HG03066 (cell line): ENCODE data around the gene BRCA1.
"Not testable (repeated sequence)": the region's sequence is repeated elsewhere in the genome, so short reads cannot be mapped to it uniquely, and the experiment has no call there.

Experiments
- ATAC-seq: cut with Tn5 transposase; IDR thresholded peaks from one replicate; pipeline ENCODE4 v1.9.1; 2021; ENCODE audit warnings: low read depth; ENCODE audit not compliant: unreplicated experiment

The BRCA1 gene

DNA sequence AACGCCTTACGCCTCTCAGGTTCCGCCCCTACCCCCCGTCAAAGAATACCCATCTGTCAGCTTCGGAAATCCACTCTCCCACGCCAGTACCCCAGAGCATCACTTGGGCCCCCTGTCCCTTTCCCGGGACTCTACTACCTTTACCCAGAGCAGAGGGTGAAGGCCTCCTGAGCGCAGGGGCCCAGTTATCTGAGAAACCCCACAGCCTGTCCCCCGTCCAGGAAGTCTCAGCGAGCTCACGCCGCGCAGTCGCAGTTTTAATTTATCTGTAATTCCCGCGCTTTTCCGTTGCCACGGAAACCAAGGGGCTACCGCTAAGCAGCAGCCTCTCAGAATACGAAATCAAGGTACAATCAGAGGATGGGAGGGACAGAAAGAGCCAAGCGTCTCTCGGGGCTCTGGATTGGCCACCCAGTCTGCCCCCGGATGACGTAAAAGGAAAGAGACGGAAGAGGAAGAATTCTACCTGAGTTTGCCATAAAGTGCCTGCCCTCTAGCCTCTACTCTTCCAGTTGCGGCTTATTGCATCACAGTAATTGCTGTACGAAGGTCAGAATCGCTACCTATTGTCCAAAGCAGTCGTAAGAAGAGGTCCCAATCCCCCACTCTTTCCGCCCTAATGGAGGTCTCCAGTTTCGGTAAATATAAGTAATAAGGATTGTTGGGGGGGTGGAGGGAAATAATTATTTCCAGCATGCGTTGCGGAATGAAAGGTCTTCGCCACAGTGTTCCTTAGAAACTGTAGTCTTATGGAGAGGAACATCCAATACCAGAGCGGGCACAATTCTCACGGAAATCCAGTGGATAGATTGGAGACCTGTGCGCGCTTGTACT lies at the start of gene BRCA1:
TSS of gene BRCA1 (minus strand) at position 232 of the 834 bp plus-strand sequence. CDS start 1,268 bp downstream, outside the sequence.
- peak; percentile 93 for ATAC-seq

DNA sequence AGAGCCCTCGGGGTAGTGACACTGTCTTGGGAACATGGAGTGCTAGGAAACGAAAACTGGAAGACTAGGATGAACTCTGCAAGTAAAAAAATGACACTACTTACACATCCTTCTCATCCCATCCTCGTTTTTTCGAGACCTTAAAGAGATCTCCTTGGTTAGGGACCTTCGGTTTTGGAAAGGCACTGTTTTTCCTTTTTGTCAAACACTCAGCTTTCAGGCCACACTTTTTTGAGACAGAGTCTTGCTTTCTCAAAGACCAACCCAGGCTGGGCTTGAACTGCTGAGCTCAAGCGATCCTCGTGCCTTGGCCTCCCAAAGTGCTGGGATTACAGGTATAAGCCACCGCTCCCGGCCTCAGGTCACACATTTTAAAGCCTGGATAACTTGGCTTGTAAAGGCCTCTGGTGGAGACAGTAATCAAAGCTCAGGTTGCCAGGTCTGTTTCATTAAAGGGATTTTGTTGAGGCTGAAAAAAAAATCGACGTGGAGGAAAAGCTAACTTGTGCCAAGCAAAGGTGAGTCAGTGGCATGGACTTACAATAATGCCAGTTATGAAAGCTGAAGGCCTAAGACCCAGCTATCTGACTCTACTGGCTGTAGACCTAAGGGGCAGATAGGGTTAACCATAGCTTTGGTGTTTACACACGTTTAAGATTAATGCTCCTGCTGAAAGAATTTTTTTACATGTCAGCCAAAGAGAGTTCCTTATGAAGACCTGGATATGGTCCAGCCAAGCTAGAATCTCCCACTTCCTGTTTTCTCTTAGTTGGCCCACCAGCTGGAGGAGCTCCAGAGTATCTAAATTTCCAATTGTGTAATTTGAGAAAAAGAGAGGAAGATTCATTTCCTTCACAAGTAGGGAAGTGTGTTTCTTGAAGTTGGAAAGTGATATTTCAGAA lies 46.7 kb upstream of the BRCA1 start:
- ATAC-seq: no peak

DNA sequence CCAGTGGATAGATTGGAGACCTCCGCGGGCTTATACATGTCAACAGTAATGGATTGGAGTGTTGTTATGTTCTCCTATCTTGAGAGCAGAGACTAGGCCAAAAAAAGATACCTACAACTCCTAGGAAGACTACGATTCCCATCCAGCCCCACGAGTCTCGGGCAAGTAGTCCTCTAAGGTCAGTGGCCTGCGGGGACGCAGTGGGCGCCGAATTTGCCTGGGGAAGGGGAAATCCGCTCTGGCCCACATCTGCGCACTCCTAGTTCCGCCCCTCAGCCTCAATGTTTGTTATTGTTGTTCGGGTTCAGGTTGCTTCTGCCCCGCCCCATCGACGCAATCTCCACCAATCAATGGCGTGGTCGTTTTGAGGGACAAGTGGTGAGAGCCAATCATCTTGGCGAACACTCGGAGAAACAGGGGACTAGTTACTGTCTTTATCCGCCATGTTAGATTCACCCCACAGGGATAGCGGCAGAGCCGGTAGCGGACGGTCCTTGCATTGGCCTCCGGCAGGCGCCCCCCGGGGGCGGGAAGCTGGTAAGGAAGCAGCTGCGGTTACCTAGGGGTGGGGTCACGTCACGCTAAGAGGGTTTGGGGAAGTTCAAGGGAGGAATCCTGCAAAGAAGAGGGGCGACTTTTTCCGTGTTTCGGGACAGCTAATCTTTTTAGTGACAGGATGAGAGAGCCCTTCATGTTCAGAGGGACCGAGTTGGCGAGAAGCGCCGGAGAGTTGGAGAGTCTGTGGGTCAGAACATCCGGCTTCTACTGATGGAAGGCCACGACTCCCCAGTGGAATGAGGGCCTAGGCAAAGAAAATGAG lies 45.8 kb upstream of the BRCA1 start, which contains the start of gene NBR1:
TSS of gene NBR1 (plus strand) at position 449 of the 820 bp plus-strand sequence. CDS start 4,586 bp downstream, outside the sequence.
- ATAC-seq: peak; percentile 75

DNA sequence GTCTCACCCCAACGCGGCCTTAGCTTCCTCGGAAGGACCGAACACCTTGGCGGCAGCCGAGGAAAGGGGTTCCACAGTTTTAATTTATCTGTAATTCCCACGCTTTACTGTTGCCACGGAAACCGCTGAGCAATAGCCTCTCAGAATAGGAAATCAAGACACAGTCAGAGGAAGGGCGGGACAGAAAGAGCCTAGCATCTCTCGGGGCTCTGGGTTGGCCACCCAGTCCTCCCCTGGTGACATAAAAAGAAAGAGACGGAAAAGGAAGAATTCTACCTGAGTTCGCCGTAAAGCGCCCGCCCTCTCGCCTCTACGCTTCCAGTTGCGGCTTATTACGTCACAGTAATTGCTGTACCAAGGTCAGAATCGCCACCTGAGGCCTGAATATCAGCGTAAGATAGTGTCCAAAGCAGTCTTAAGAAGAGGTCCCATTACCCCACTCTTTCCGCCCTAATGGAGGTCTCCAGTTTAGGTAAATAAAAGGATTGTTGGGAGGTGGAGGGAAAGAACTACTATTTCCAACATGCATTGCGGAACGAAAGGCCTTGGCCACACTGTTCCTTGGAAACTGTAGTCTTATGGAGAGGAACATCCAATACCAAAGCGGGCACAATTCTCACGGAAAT lies 45.1 kb upstream of the BRCA1 start:
- peak; percentile 69 for ATAC-seq

DNA sequence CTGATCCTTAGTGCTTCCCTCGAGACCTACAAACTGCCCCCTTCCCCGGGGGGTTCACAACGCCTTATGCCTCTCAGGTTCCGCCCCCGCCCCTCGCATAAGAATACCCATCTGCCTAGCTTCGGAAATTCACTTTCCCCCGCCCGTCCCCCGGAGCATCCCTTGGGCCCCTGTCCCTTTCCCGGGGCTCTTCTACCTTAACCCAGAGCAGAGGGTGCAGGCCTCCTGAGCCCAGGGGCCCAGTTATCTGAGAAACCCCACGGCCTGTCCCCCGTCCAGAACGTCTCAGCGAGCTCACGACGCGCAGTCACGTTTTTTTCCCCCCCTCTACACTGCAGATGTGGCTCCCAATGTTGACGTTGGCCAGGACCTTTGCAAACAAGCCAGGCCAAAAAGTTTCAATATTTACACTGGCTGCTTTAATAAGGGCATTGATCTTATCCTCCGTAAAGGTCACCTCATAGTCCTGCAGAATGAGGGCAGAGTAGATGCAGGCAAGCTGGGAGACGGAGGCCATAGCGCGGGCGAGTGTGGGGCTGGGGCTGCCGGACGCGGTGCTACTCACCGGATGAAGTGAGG lies 44.5 kb upstream of the BRCA1 start:
- peak; percentile 14 for ATAC-seq

DNA sequence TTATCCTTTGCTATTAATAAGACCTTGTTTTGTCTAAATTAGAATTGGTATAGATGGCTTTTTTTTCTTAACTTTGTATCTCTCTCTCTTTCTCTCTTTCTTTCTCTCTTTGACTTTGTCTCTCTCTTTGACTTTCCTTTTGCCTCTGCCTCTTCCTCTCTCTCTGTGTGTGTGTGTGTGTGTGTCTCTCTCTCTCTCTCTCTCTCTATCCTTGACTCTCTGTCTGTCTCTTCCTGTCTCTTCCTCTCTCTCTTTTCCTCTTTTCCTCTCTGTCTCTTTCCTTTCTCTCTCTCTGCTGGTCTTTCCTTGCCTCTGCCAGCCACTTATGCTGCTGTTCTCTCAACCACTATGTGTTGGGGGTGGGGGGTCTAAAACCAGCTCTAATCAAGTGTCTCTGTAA lies 40.8 kb upstream of the BRCA1 start:
- ATAC-seq: not testable (repeated sequence)

DNA sequence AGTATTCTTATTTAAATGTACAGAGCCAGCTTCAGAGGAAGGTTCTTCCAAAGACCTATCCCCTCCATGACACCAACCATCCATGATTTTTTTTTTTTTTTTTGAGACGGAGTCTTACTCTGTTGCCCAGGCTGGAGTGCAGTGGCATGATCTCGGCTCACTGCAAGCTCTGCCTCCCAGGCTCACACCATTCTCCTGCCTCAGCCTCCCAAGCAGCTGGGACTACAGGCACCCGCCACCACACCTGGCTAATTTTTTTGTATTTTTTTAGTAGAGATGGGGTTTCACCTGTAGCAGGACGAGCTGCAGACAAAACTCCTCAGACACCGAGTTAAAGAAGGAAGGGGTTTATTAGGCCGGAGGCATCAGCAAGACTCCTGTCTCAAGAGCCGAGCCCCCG lies 34.8 kb upstream of the BRCA1 start:
- not testable (repeated sequence) for ATAC-seq

DNA sequence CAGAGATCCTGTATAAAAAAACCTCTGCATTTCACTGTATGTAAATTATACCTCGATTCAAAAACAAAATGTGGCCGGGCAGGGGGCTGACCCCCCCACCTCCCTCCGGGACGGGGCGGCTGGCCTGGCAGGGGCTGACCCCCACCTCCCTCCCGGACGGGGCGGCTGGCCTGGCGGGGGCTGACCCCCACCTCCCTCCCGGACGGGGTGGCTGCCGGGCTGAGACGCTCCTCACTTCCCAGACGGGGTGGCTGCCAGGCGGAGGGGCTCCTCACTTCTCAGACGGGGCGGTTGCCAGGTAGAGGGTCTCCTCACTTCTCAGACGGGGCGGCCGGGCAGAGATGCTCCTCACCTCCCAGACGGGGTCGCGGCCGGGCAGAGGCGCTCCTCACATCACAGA lies 34.1 kb upstream of the BRCA1 start:
- not testable (repeated sequence) for ATAC-seq

DNA sequence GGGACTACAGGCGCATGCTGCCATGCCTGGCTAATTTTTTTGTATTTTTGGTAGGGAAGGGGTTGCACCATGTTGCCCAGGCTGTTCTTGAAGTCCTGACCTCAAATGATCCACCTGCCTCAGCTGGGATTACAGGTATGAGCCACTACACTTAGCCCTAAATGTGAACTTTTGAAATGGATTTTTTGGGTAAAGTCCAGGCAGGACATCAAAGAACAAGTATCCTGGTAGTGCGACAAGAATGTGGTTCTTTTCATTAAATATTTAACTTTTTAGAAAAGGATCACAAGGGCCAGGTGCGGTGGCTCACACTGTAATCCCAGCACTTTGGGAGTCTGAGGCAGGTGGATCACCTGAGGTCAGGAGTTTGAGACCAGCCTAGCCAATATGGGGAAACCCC lies 30.5 kb upstream of the BRCA1 start:
- ATAC-seq: no peak

DNA sequence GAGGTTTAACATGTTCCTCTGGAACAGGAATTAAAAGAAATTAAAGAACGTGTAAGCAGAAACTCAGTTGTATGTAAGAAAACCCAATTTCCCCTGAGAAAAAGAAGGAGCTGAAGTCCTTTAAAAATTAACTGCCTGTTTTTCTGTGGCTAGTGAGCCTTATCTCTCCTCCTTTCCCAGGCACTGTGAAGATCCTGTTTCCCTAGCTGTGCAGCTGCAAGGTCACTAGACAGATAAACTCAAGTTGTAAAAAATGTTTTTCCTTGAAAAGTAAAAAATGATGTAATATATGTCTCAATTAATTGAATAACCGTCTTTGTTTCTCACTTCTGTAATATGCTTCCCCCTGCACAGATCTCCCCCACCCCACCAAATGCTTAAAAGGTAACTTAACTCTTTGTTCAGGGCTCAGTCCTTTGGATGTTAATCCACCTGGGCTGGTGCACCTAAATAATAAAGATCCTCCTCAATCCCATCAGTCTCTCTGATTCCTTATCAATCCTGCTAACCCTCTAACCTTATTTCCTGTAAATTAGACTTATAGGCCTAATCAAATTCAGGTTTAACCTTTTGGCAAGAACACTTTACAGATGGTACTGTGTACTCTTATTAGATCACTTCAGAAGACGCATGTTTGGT lies 28.2 kb upstream of the BRCA1 start:
- not testable (repeated sequence) for ATAC-seq

DNA sequence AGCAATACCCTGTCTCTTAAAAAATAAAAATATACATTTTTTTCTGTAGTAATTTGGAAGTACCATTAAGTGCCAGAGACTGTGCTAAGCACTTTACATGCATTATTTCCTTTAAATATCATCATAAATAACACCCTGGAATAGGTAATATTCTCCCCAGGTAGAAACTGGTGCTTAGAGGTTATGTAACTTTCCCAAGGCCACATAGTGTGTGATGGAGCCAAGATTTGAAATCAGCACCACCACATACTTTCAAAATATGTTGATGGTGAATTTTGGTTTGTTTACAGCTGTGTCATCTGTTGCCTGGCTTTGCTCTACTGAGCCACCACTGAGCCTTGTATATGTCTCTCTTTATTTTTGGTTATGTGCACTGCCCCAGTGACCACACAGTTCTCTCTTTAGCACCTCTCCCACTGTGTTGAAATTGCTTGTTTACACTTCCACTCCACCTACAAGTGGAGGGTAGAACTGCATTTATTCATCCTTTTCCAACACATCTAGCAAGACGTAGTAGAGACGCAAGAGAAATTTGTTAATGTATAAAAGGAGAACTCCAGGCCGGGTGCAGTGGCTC lies 26.8 kb upstream of the BRCA1 start:
- no peak for ATAC-seq

DNA sequence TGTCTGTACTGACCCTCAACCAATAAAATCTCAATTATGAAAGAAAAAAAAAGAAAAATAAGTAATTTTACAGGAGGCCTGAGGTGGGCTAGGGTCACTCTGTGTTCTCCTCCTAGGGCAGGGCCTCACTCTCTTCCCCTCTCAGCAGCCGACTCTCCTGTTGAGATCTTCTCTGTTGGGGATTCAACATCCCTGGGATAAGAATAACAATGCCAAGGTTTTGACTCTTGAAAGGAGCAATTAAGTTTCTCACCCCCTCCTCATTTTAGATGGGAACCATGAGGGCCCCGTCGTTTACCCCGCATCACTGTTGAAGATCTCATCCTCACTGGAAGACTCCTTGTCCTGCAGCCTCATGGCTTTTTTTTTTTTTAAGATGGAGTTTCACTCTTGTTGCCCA lies 21.5 kb upstream of the BRCA1 start:
- no peak for ATAC-seq

DNA sequence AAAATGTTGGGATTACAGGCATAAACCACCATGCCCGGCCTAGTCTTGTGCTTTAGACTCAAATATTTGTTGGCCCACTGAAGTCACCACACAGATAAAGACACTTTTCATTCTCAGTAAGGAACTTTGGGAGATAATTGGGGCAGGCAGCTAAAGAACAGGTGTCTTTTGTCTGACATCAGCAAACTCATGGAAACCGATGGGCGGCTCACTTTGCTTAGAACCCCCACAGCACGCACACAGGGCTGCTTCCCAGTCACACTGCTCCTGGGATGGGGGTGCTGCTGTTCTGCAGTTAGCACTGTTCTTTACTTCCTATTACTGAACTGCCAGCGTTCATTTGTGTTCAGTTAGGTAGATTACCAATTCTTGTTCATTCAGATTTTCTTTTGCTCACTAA lies 18.0 kb upstream of the BRCA1 start:
- no peak for ATAC-seq

DNA sequence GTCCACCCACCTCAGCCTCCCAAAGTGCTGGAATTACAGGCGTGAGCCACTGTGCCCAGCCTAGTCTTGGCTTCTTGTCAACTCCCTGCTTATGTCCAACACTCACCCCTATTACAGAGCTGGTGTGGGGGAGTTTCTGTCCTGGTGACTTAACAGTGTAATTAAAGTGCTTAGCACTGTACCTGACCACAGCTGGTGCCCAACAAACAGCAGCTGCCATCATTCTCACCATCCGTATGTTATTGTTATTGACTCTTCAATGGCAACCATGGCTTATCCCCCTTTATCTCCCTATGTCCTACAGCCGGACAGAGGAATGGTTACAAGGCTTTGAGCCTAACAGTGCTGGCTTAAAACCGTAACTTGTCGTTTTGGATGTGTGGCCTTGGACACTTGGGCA lies 17.0 kb upstream of the BRCA1 start:
- ATAC-seq: no peak

DNA sequence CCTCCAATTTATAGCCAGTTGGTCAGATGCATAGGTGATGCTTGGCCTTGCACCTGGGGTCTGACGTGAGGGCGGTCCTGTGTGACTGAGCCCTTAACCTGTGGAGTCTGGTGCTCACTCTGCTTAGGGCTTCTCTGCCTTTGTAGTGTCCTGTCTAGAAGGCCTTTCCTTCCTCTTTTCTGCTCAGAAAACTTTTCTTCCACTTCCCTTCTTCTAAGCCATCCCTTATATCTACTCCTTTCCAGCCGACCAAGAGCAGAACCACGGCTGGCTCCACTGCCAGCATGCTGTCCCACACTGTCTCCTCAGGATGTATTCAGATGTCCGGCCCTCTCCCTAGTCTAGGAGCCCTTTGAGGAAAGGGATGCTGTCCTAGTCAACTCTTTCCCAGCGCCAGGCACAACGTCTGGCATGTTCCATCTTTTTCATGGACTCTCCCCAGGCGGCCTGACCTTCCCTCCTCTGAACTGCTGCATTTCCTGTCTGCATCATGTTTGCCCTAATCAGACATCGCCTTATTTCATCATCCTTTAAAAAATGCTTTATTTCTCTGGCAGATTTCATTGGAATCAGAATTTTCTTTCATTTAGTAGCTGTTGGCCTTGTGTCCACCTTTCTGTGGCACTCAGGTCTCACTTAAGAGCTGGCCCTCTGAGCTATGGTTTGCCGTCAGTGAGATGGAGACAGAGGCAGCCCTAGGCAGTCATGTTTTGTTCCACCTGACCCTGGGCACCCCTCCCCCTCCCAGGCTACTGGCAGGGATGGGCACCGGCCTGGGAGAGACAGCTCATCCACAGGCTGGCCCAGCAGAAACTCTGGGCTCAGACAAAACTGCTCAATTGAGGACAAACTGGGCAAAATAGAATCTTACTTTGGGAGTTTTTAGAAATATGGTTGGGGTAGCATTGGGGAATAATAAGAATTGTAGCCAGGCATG lies 15.5 kb upstream of the BRCA1 start:
- ATAC-seq: no peak

DNA sequence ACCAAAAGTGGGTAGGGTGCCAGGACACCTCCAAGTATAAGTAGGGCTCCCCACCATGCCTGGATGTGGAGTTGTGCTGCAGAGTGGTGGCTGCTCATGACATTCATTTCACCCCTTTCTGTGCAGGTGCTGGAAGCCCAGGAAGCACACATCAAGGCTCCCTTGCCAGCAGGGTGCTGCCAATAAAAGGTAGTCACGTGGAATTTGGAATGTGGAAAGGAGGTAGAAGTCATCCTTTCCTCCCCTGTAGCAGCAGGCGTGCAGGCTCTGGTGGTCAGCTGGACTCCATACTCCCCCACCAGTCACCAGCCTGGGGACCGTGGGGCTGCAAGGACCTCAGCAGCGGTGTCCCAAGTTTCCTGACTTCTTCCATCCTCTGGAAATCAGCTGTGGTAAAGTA lies 13.4 kb upstream of the BRCA1 start:
- ATAC-seq: not testable (repeated sequence)

DNA sequence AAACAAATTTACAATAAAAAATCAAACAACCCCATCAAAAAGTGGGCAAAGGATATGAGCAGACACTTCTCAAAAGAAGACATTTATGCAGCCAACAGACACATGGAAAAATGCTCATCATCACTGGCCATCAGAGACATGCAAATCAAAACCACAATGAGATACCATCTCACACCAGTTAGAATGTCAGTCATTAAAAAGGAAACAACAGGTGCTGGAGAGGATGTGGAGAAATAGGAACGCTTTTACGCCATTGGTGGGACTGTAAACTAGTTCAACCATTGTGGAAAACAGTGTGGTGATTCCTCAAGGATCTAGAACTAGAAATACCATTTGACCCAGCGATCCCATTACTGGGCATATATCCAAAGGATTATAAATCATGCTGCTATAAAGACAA lies 11.4 kb upstream of the BRCA1 start:
- ATAC-seq: not testable (repeated sequence)

DNA sequence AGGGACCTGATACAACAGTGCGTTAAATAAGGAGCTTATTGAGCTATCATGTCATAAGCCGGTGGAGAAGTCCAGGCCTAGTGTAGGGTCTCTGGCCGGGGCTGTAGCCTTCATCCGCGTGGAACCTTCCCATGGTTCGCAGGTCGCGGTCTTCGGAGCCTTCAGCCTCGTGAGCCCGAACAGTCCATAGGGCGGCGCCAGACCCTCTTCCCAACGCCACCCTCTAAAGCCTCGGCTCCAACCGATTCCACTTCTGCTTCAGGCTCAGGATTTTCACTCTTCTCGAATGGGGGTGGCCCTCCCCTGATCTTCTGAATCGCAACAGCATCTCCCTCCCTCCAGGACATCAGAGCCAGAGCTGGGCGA lies 10.3 kb upstream of the BRCA1 start:
- ATAC-seq: no peak
